ENCODE measurements around the gene ATP2A3.

ATP2A3 gene

GRCh38 chr17:3888343-3889171, 75.7 kb downstream of the ATP2A3 start:
- no peak for DNase-seq

- DNase-seq: no peak
Measured at GRCh38 chr17:3887804-3888203, 76.4 kb downstream of the ATP2A3 start.

DNA sequence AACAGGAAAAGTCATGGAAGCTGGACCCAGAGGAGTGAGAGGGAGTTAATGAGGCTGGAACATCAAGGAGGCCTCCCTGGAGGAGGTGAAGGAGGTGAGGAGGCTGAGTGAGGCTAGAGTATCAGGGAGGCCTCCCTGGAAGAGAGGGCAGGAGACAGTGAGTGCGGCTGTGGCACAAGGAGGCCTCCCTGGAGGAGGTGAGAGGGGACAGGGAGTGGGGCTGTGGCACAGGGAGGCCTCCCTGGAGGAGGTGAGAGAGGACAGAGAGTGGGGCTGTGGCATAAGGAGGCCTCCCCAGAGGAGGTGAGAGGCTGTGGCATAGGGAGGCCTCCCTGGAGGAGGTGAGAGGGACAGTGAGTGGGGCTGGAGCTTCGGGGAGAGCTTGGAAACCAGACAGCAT, 76.8 kb downstream of the ATP2A3 start:
- no peak for DNase-seq

- no peak for DNase-seq
Measured at GRCh38 chr17:3886776-3887175, 77.5 kb downstream of the ATP2A3 start.

DNA sequence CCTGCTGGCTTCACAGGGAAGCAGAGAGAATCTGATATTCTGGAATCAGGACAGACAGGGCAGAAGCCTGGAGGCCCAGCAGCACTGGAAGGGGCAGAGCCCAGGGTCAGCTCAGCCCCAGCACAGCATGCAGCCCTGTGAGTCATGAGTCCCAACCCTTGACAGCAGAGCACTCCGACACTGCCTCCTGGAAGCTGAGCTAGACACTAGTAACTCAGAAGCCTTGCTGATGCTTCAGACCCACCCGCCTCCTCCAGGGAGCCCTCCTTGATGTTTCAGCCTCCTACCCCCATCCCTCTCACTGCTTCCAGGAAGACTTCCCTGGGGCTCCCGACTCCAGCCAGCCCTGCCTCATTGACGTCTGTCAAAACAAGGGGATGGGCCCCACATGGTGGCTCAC, 78.3 kb downstream of the ATP2A3 start:
- no peak for DNase-seq

DNA sequence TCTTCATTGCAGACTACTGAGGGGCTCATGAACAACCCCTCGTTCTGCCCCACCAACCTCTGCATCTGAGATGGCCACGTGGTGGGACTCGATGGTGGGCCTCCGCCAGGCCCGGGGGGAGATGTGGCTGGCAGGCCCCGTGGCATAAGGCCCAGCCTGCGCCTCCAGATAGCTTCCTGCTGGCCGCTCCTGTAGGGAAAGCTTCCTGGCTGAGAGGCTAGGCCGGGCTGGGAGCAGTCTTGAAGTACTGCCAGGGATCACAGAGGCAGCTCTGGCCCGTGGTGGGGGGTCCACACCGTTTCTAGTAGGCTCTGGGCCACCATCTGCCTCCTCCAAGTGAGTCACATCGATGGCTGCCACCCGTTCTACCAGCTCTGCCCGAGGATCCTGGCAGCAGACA, 79.0 kb downstream of the ATP2A3 start:
- DNase-seq: no peak

- DNase-seq: no peak
Measured at GRCh38 chr17:3884188-3884587, 80.0 kb downstream of the ATP2A3 start.

- DNase-seq: no peak
Measured at GRCh38 chr17:3882276-3882675, 82.0 kb downstream of the ATP2A3 start.

DNA sequence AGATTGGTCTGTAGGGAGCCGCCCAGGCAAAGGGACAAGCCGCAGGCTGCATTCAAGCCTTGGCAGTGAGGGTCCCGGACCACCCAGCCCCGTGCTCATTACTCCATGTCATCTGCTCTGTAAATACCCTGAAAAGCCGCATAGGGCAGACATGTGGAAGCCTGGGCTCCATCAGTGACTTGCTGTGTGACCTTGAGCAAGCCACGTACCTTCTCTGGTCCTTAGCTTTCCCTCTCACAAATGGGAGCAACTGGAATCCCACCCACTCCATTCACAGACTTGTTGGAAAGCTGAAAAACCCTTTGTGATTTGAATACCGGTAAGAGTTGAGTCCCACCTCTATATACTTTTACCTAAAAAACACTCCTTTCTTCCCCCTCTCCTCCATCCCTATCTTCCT, 83.3 kb downstream of the ATP2A3 start:
- no peak for DNase-seq

GRCh38 chr17:3879591-3880417, 84.4 kb downstream of the ATP2A3 start:
- no peak for DNase-seq

DNA sequence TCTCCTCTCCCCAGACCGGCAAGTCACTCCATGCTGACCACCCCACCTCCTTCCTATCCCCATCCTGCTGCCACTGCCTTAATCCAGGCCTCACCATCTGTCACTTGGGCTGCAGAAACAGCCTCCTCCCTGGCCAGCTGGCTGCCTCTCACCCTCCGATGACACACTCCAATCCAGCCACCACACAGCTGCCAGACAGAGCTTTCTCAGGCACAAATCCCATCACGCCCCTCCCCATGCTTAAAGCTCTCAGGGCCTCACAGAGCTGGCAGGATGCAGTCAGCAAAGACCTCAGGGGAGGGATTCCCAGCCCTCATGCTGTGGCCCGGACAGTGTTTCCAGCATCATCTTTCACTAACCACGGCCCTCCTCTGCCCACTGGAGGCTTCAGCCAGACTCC, 85.1 kb downstream of the ATP2A3 start:
- no peak for DNase-seq

DNA sequence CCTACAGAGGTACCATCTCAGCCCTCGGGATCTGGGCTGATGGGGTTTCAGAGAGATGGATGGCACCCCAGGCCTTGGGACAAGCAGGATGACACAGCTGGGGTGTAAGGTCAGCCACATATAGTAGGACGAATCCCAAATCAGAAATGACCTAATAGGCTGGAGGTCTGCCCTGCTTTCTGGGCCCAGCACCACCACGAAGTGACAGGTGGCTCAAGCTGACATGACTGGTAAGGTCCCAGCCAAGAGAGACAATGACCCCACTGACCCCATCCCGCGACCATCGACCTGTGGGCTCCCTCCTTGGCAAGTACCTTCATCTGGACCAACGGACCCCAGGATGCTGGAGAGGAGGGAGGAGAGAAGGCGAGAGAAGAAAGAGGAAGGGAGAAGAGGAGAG, 87.0 kb downstream of the ATP2A3 start:
- no peak for DNase-seq

GRCh38 chr17:3875317-3875716, 88.9 kb downstream of the ATP2A3 start:
- no peak for DNase-seq

All from central memory CD4-positive, alpha-beta T cell (primary cell).